Neural cell (in vitro differentiated cells): ENCODE results near the gene LDAH. TPM values are rescaled to one million over a fixed set of nuclear protein-coding genes. Genes with fewer than 3 reads are reported as not detected.

Experiments used
- H2AFZ ChIP-seq: fragments of 200-600, 300-800 bp; sonication (generic), shearing (Covaris generic); 2 replicates; pipeline ENCODE4 v1.6.0; 2014; ENCODE audit warnings: low read depth, mild to moderate bottlenecking, antibody characterized with exemption, low read length, moderate library complexity
- H3F3A ChIP-seq: fragments of 200-600 bp; shearing (Covaris generic); 2 replicates; pipeline ENCODE4 v1.6.1; 2016; ENCODE audit warnings: mild to moderate bottlenecking, moderate library complexity, mixed read lengths, antibody characterized with exemption, low read length; ENCODE audit not compliant: insufficient read depth, poor library complexity, severe bottlenecking
- H3K27ac ChIP-seq: fragments of 200-600, 300-800 bp; sonication (generic), shearing (Covaris generic); 2 replicates; pipeline ENCODE4 v1.5.1; 2014; ENCODE audit warnings: mild to moderate bottlenecking, low read length, moderate library complexity
- H3K27me3 ChIP-seq: fragments of 300-800, 200-600 bp; sonication (generic), shearing (Covaris generic); 2 replicates; pipeline ENCODE4 v1.6.0; 2014; ENCODE audit warnings: mild to moderate bottlenecking, low read depth, low read length, moderate library complexity; ENCODE audit not compliant: insufficient read depth
- H3K36me3 ChIP-seq: fragments of 300-800, 200-600 bp; sonication (generic), shearing (Covaris generic); 2 replicates; pipeline ENCODE4 v1.5.1; 2014; ENCODE audit warnings: mild to moderate bottlenecking, antibody characterized with exemption, low read length, moderate library complexity; ENCODE audit not compliant: insufficient read depth
- H3K4me2 ChIP-seq: fragments of 300-800, 200-600 bp; sonication (generic), shearing (Covaris generic); 2 replicates; pipeline ENCODE4 v1.6.0; 2014; ENCODE audit warnings: mild to moderate bottlenecking, low read length
- H3K4me3 ChIP-seq: fragments of 300-800, 200-600 bp; sonication (generic), shearing (Covaris generic); 2 replicates; pipeline ENCODE4 v1.5.1; 2014; ENCODE audit warnings: mild to moderate bottlenecking, low read length, moderate library complexity
- H3K79me2 ChIP-seq: fragments of 200-600 bp; shearing (Covaris generic); replicated peaks from 2 replicates; pipeline ENCODE4 v1.6.0; 2014; ENCODE audit warnings: mild to moderate bottlenecking, low read length, moderate library complexity; ENCODE audit not compliant: insufficient read depth
- H3K9ac ChIP-seq: fragments of 300-800, 200-600 bp; sonication (generic), shearing (Covaris generic); 2 replicates; pipeline ENCODE4 v1.6.1; 2016; ENCODE audit warnings: mild to moderate bottlenecking, low read length, mixed read lengths
- H3K9me2 ChIP-seq: fragments of 200-600 bp; shearing (Covaris generic); 2 replicates; pipeline ENCODE4 v1.6.1; 2016; ENCODE audit warnings: mild to moderate bottlenecking, low read length, mixed read lengths; ENCODE audit not compliant: insufficient read depth
- H3K9me3 ChIP-seq: fragments of 200-600, 300-800 bp; sonication (generic), shearing (Covaris generic); 2 replicates; pipeline ENCODE4 v1.6.1; 2016; ENCODE audit warnings: mild to moderate bottlenecking, mixed run types, low read length, moderate library complexity, mixed read lengths
- H4K20me1 ChIP-seq: fragments of 200-600 bp; shearing (Covaris generic); 2 replicates; pipeline ENCODE4 v1.6.1; 2016; ENCODE audit warnings: mild to moderate bottlenecking, mixed run types; ENCODE audit not compliant: insufficient read depth
- EP300 ChIP-seq: fragments of 450-650 bp; conservative IDR thresholded peaks from 2 replicates; pipeline ENCODE4 v1.6.1; 2014; ENCODE audit warnings: antibody characterized with exemption, mild to moderate bottlenecking, moderate library complexity; ENCODE audit not compliant: poor library complexity, severe bottlenecking
- EZH2 ChIP-seq: fragments of 200-600, 300-800 bp; shearing (Covaris generic), sonication (generic); IDR thresholded peaks from 2 replicates; pipeline ENCODE4 v1.6.1; 2014; ENCODE audit warnings: antibody characterized with exemption, low read length, borderline replicate concordance, mild to moderate bottlenecking; ENCODE audit not compliant: insufficient read depth, poor library complexity, severe bottlenecking
- MXI1 ChIP-seq: fragments of 450-650 bp; conservative IDR thresholded peaks from 2 replicates; pipeline ENCODE4 v1.6.1; 2014; ENCODE audit warnings: antibody characterized with exemption, mild to moderate bottlenecking; ENCODE audit not compliant: poor library complexity, severe bottlenecking
- POLR2AphosphoS5 ChIP-seq: IDR thresholded peaks from 2 replicates; pipeline ENCODE4 v1.6.1; 2012
- RAD21 ChIP-seq: fragments of 450-650 bp; conservative IDR thresholded peaks from 2 replicates; pipeline ENCODE4 v1.6.1; 2014; ENCODE audit warnings: antibody characterized with exemption, mild to moderate bottlenecking, moderate library complexity
- REST ChIP-seq: IDR thresholded peaks from 2 replicates; pipeline ENCODE4 v1.6.1; 2012; ENCODE audit warnings: borderline replicate concordance
- SMC3 ChIP-seq: fragments of 450-650 bp; conservative IDR thresholded peaks from 2 replicates; pipeline ENCODE4 v1.6.1; 2014; ENCODE audit warnings: antibody characterized with exemption, mild to moderate bottlenecking, moderate library complexity; ENCODE audit not compliant: poor library complexity
- TAF1 ChIP-seq: IDR thresholded peaks from 2 replicates; pipeline ENCODE4 v1.6.1; 2012; ENCODE audit warnings: low read depth
- polyA plus RNA-seq: library from polyadenylated mRNA; depleted of rRNA; stranded (reverse); fragments of >200 nt; gene quantifications from 2 replicates; pipeline ENCODE4 v1.2.3, GENCODE V29; 2014
- TF ChIP-seq, protein P1 (sequence below): fragments of 450-650 bp; IDR thresholded peaks from 2 replicates; pipeline ENCODE4 v1.5.1; 2014; ENCODE audit warnings: antibody characterized with exemption, mild to moderate bottlenecking, moderate library complexity; ENCODE audit not compliant: poor library complexity, severe bottlenecking

LDAH gene
- polyA plus RNA-seq, 1 donor from 2014 or later: 44.1 TPM

- H4K20me1 ChIP-seq: no peaks in the 10 kb centered on the region
- no peaks in the 10 kb centered on the region for H3F3A ChIP-seq
- no peaks in the 10 kb centered on the region for H3K36me3 ChIP-seq
- no peak overlapping the region for H3K27ac ChIP-seq
- H3K9me2 ChIP-seq: no peaks in the 10 kb centered on the region
- H3K79me2 ChIP-seq: no peaks in the 10 kb centered on the region
- no peak overlapping the region for H3K4me3 ChIP-seq
- no peak overlapping the region for H2AFZ ChIP-seq
- TF ChIP-seq POLR2AphosphoS5 (no peak), EP300 (no peak), TAF1 (no peak), MXI1 (no peak), EZH2 (no peak), REST (no peak), SMC3 (no peak), RAD21 (no peak)
- TF ChIP-seq, protein P1, sequence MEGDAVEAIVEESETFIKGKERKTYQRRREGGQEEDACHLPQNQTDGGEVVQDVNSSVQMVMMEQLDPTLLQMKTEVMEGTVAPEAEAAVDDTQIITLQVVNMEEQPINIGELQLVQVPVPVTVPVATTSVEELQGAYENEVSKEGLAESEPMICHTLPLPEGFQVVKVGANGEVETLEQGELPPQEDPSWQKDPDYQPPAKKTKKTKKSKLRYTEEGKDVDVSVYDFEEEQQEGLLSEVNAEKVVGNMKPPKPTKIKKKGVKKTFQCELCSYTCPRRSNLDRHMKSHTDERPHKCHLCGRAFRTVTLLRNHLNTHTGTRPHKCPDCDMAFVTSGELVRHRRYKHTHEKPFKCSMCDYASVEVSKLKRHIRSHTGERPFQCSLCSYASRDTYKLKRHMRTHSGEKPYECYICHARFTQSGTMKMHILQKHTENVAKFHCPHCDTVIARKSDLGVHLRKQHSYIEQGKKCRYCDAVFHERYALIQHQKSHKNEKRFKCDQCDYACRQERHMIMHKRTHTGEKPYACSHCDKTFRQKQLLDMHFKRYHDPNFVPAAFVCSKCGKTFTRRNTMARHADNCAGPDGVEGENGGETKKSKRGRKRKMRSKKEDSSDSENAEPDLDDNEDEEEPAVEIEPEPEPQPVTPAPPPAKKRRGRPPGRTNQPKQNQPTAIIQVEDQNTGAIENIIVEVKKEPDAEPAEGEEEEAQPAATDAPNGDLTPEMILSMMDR: no peak
- peaks cover 4% of the 10 kb centered on the region for H3K27me3 ChIP-seq
- no peaks in the 10 kb centered on the region for H3K9me3 ChIP-seq
- H3K9ac ChIP-seq: no peak overlapping the region
- H3K4me2 ChIP-seq: no peak overlapping the region
Observed at GRCh38 chr2:20678780-20679179, 144.1 kb downstream of the LDAH start.

DNA sequence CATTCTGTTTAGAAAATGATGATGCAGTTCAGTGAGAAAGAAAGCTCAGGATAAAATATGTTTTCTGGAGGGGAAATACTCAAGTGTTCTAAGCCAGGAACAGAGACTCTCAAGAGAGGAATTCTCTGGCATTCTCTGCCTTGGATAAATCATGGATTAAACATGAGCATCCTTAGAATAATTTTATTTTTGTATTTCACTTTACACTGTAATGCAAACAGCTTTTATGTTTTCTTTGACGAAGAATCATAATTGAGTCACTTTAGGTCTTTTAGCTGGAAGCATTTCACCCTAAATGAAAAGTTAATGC, 144.9 kb downstream of the LDAH start:
- no peaks in the 10 kb centered on the region for H3K9me3 ChIP-seq
- H3K27ac ChIP-seq: no peak overlapping the region
- no peaks in the 10 kb centered on the region for H3F3A ChIP-seq
- no peaks in the 10 kb centered on the region for H3K79me2 ChIP-seq
- H3K4me3 ChIP-seq: no peak overlapping the region
- no peak overlapping the region for H3K9ac ChIP-seq
- no peaks in the 10 kb centered on the region for H3K9me2 ChIP-seq
- no peaks in the 10 kb centered on the region for H4K20me1 ChIP-seq
- H3K36me3 ChIP-seq: no peaks in the 10 kb centered on the region
- no peak for TF ChIP-seq EP300
- no peak overlapping the region for H2AFZ ChIP-seq
- peaks cover 11% of the 10 kb centered on the region for H3K27me3 ChIP-seq
- no peak overlapping the region for H3K4me2 ChIP-seq
